HL-60/S4 treated with retinoic acid at 250 ng/mL for 4 days and 3 days (cell line): Measurements from ENCODE around the gene NAXD.

Source experiments
- in situ Hi-C: fragments of 300-500 bp; cut with MboI; formaldehyde crosslinking; loops from 2 replicates; pipeline ENCODE4 v1.7.0; 2022; ENCODE audit warnings: low sequenced_read_pairs

The NAXD gene

GRCh38 chr13:110615322-110616102, at the start of gene NAXD:
NAXD (plus strand) TSS chr13:110615545; CDS start chr13:110615602, 57 bp downstream.
- in situ Hi-C loops = loop anchor here (25.0 kb wide), 1 partner anchor 197 kb away; no protein-coding TSS in a partner anchor

GRCh38 chr13:110566171-110566570, 49.2 kb upstream of the NAXD start:
- in situ Hi-C loops = loop anchor here (25.0 kb wide), 1 partner anchor 104 kb away; no protein-coding TSS in a partner anchor

GRCh38 chr13:110568612-110569011, 46.7 kb upstream of the NAXD start:
- in situ Hi-C loops = loop anchor here (25.0 kb wide), 1 partner anchor 106 kb away; no protein-coding TSS in a partner anchor

- in situ Hi-C loops = loop anchor here (25.0 kb wide), 1 partner anchor 108 kb away; no protein-coding TSS in a partner anchor
These were observed 45.4 kb upstream of the NAXD start for GRCh38 chr13:110569962-110570361.

GRCh38 chr13:110570886-110571285, 44.5 kb upstream of the NAXD start:
- in situ Hi-C loops = loop anchor here (25.0 kb wide), 1 partner anchor 109 kb away; no protein-coding TSS in a partner anchor

GRCh38 chr13:110571896-110572777, 43.2 kb upstream of the NAXD start:
- in situ Hi-C loops = loop anchor here (25.0 kb wide), 1 partner anchor 110 kb away; no protein-coding TSS in a partner anchor

GRCh38 chr13:110572778-110573118, 42.6 kb upstream of the NAXD start:
- in situ Hi-C loops = loop anchor here (25.0 kb wide), 1 partner anchor 110 kb away; no protein-coding TSS in a partner anchor

- in situ Hi-C loops = loop anchor here (25.0 kb wide), 1 partner anchor 112 kb away; no protein-coding TSS in a partner anchor
These were observed 41.2 kb upstream of the NAXD start for GRCh38 chr13:110574161-110574560.

GRCh38 chr13:110575322-110576069, 39.8 kb upstream of the NAXD start:
- in situ Hi-C loops = no loop called here

- in situ Hi-C loops = no loop called here
These were observed 39.3 kb upstream of the NAXD start for GRCh38 chr13:110576070-110576394.

- in situ Hi-C loops = no loop called here
These were observed 38.4 kb upstream of the NAXD start for GRCh38 chr13:110576736-110577476.

- in situ Hi-C loops = no loop called here
These were observed 37.0 kb upstream of the NAXD start for GRCh38 chr13:110578363-110578762.

- in situ Hi-C loops = no loop called here
These were observed 34.5 kb upstream of the NAXD start for GRCh38 chr13:110580800-110581199.

GRCh38 chr13:110581506-110582185, 33.7 kb upstream of the NAXD start:
- in situ Hi-C loops = no loop called here

- in situ Hi-C loops = no loop called here
These were observed 32.9 kb upstream of the NAXD start for GRCh38 chr13:110582421-110582954.

- in situ Hi-C loops = no loop called here
These were observed 32.0 kb upstream of the NAXD start for GRCh38 chr13:110583178-110583865.

GRCh38 chr13:110589793-110590390, 25.5 kb upstream of the NAXD start:
- in situ Hi-C loops = no loop called here

- in situ Hi-C loops = no loop called here
These were observed 24.8 kb upstream of the NAXD start for GRCh38 chr13:110590577-110590976.
